Breast epithelium (tissue), 3 donors: ENCODE results near the gene KIAA0232.

ENCODE experiments used
- CTCF ChIP-seq, 3 donors: fragments of 450-650 bp; IDR thresholded peaks; one replicate each; pipeline ENCODE4 v1.5.1; 2016 to 2017; ENCODE audit warnings: antibody characterized with exemption in 3 of 3, mild to moderate bottlenecking in 3 of 3, moderate library complexity in 3 of 3
- POLR2A ChIP-seq: fragments of 450-650 bp; IDR thresholded peaks from one replicate; pipeline ENCODE4 v1.6.1; 2016; ENCODE audit warnings: antibody characterized with exemption, mild to moderate bottlenecking, moderate library complexity
- POLR2AphosphoS5 ChIP-seq, 3 donors: sonication (generic); formaldehyde crosslinking; IDR thresholded peaks; one replicate each; pipeline ENCODE4 v1.6.1; 2017; ENCODE audit warnings: antibody characterized with exemption in 3 of 3

- TF ChIP-seq CTCF (IDR thresholded peaks at IDR 0.05) (no peak), POLR2A (no peak), POLR2AphosphoS5 (IDR thresholded peaks at IDR 0.05) (no peak)
These were observed 30.7 kb upstream of the KIAA0232 start for GRCh38 chr4:6751611-6752485.
